B cell (primary cell): ENCODE data around the gene EFNB3. TPM values are rescaled to one million over a fixed set of nuclear protein-coding genes. Genes with fewer than 3 reads are reported as not detected.
A peak's percentile ranks its signal among the peaks of the same experiment; 100 is the strongest.

Experiments
- ATAC-seq: fragments of 200-7000 bp; cut with Tn5 transposase; one replicate; pipeline ENCODE4 v1.10.0; 2021; ENCODE audit warnings: low read depth, mild to moderate bottlenecking, moderate number of reproducible peaks, moderate library complexity
- CTCF ChIA-PET: fragments of 350-600 bp; sonication (Branson Sonifier 250); formaldehyde crosslinking; loops from one replicate; lab custom pipeline; 2021; ENCODE audit warnings: antibody characterized with exemption, inconsistent platforms; lab: Charles Lee
- POLR2A ChIA-PET: fragments of 350-600 bp; sonication (Branson Sonifier 250); formaldehyde crosslinking; loops from one replicate; lab custom pipeline; 2021; ENCODE audit warnings: antibody characterized with exemption; lab: Charles Lee
- DNase-seq: peaks from one replicate; pipeline ENCODE4 v3.0.0; 2013
- H2AFZ ChIP-seq: 2 replicates; pipeline ENCODE4 v1.6.1; 2012; ENCODE audit warnings: mild to moderate bottlenecking, low read depth, low read length; ENCODE audit not compliant: insufficient read depth, poor library complexity, severe bottlenecking
- H3K27ac ChIP-seq, 2 donors: 1 replicate in 1 of 2; 2 replicates in 1 of 2; pipeline ENCODE4 v1.5.1; 2012 to 2013; ENCODE audit warnings: low read length in 2 of 2, mild to moderate bottlenecking in 2 of 2, moderate library complexity in 1 of 2
- H3K27me3 ChIP-seq, 4 experiments: fragments of 200-600 bp in 1 of 4; sonication (generic) in 1 of 4; replicated peaks in 1 of 4; 1 replicate in 2 of 4; 2 replicates in 2 of 4; pipeline versions ENCODE4 v1.6.1 to v1.7.0; 2013 to 2016; ENCODE audit warnings: low read length in 3 of 4, mild to moderate bottlenecking in 2 of 4, mixed read lengths in 1 of 4, moderate library complexity in 1 of 4; ENCODE audit not compliant: insufficient read depth in 4 of 4, control insufficient read depth in 3 of 4; ENCODE audit errors: control extremely low read depth in 1 of 4
- H3K36me3 ChIP-seq, 2 experiments: replicated peaks in 1 of 2; 1 replicate in 1 of 2; 2 replicates in 1 of 2; pipeline versions ENCODE4 v1.6.1 to v1.7.1; 2013; ENCODE audit warnings: low read length in 1 of 2; ENCODE audit not compliant: insufficient read depth in 2 of 2, control insufficient read depth in 1 of 2; ENCODE audit errors: control extremely low read depth in 1 of 2, extremely low read depth in 1 of 2
- H3K4me1 ChIP-seq, 2 donors: fragments of 200-600 bp in 1 of 2; sonication (generic) in 1 of 2; 1 replicate in 1 of 2; 2 replicates in 1 of 2; pipeline versions ENCODE4 v1.5.1 to v1.6.1; 2013 to 2017; ENCODE audit warnings: low read length in 2 of 2; ENCODE audit not compliant: control insufficient read depth in 2 of 2, insufficient read depth in 2 of 2
- H3K4me2 ChIP-seq: replicated peaks from 2 replicates; pipeline ENCODE3; 2012; ENCODE audit warnings: mild to moderate bottlenecking, low read depth, low read length; ENCODE audit not compliant: poor library complexity, severe bottlenecking
- H3K4me3 ChIP-seq, 5 experiments: fragments of 200-600 bp in 1 of 5; sonication (generic) in 1 of 5; 1 replicate in 3 of 5; 2 replicates in 2 of 5; pipeline versions ENCODE4 v1.5.1 to v1.7.0; 2011 to 2016; ENCODE audit warnings: low read length in 4 of 5, mild to moderate bottlenecking in 4 of 5, low read depth in 2 of 5, control low read depth in 1 of 5, moderate library complexity in 1 of 5; ENCODE audit not compliant: insufficient read depth in 1 of 5; ENCODE audit errors: control extremely low read depth in 1 of 5, extremely low read depth in 1 of 5
- H3K79me2 ChIP-seq: fragments of 200-600 bp; sonication (generic); one replicate; pipeline ENCODE4 v1.6.0; 2016; ENCODE audit warnings: low read length; ENCODE audit not compliant: control insufficient read depth, insufficient read depth
- H3K9ac ChIP-seq: fragments of 200-600 bp; sonication (generic); 2 replicates; pipeline ENCODE4 v1.6.1; 2017; ENCODE audit warnings: mild to moderate bottlenecking, low read length, moderate library complexity
- H3K9me3 ChIP-seq, 3 donors: one replicate each; pipeline versions ENCODE4 v1.6.1 to v1.7.1; 2013; ENCODE audit warnings: low read length in 2 of 3; ENCODE audit not compliant: control insufficient read depth in 2 of 3, insufficient read depth in 1 of 3; ENCODE audit errors: control extremely low read depth in 1 of 3
- H4K20me1 ChIP-seq: 2 replicates; pipeline ENCODE4 v1.6.0; 2012; ENCODE audit warnings: mild to moderate bottlenecking, low read length; ENCODE audit not compliant: insufficient read depth, control insufficient read depth, poor library complexity, severe bottlenecking
- H3K27ac Mint-ChIP-seq: one replicate; pipeline ENCODE4 v1.8.0; 2021; ENCODE audit warnings: mixed read lengths
- H3K27me3 Mint-ChIP-seq: one replicate; pipeline ENCODE4 v1.8.0; 2021; ENCODE audit warnings: mixed read lengths
- H3K4me1 Mint-ChIP-seq: one replicate; pipeline ENCODE4 v1.8.0; 2021; ENCODE audit warnings: mixed read lengths
- H3K4me3 Mint-ChIP-seq: one replicate; pipeline ENCODE4 v1.8.0; 2021; ENCODE audit warnings: mixed read lengths
- H3K9me3 Mint-ChIP-seq: one replicate; pipeline ENCODE4 v1.8.0; 2022; ENCODE audit warnings: mixed read lengths; ENCODE audit not compliant: insufficient read depth
- CTCF ChIP-seq: fragments of 200-600 bp; IDR thresholded peaks from one replicate; pipeline ENCODE4 v1.8.0; 2022; ENCODE audit warnings: antibody characterized with exemption, mild to moderate bottlenecking
- EZH2 ChIP-seq: IDR thresholded peaks from 2 replicates; pipeline ENCODE4 v1.6.1; 2012; ENCODE audit warnings: borderline replicate concordance, low read depth, mild to moderate bottlenecking, moderate library complexity, low read length; ENCODE audit not compliant: insufficient read depth, poor library complexity, severe bottlenecking
- WGBS: methylation state at CpG from one replicate; pipeline ENCODE4 v1.1.5; 2013; ENCODE audit warnings: missing lambda C conversion rate; ENCODE audit not compliant: insufficient coverage; 5-methylcytosine and 5-hydroxymethylcytosine counted together
- intact Hi-C: fragments of 100-400 bp; cut with micrococcal nuclease; formaldehyde crosslinking; loops from one replicate; pipeline ENCODE4 v1.10.0; 2022
- polyA plus RNA-seq: library from polyadenylated mRNA; depleted of rRNA; stranded (reverse); fragments of >200 nt; gene quantifications from 2 replicates; pipeline ENCODE4 v1.2.3, GENCODE V29; 2012
- total RNA-seq, 2 donors: library from RNA; stranded (reverse); fragments of 120-200 nt in 1 of 2; gene quantifications; 1 replicate in 1 of 2; 2 replicates in 1 of 2; pipeline versions ENCODE4 v1.2.3 to v1.2.4, GENCODE V29; 2013 to 2022

Gene EFNB3
- total and polyA plus RNA-seq, 2 donors (not counting 1 experiment from before 2014, with no cell fraction given), result not detected

- POLR2A ChIA-PET, result interaction anchor here (0.7 kb wide), 1 partner anchor 12 kb away, joined by 6 read pairs; the partner anchor contains the start of gene EFNB3
- Histone ChIP-seq H4K20me1 (no peaks in the 10 kb centered on the region), H3K9ac (peak within 1 kb of the TSS; percentile 61), H3K27ac (no peak within 1 kb of the TSS), H3K4me1 (peaks cover 20 to 26% of the 10 kb centered on the region in 2 donors), H3K4me3 (peak within 1 kb of the TSS in 4 of 5 experiments; percentile 28 to 63 (median 43)), H3K9me3 (peaks cover 0 to 3% (median 0%) of the 10 kb centered on the region in 3 donors), H2AFZ (peak within 1 kb of the TSS; percentile 79), H3K79me2 (no peaks in the 10 kb centered on the region), H3K27me3 (peaks cover 0 to 80% (median 42%) of the 10 kb centered on the region in 4 experiments), H3K4me2 (peak within 1 kb of the TSS; percentile 92), H3K36me3 (no peaks in the 10 kb centered on the region)
- WGBS, result under 1% methylated on average over 64 of the region's 64 CpGs
- peaks cover 70% of the 10 kb centered on the region for H3K27me3 Mint-ChIP-seq
- CTCF ChIA-PET, result interaction anchor here (1.2 kb wide), 1 partner anchor 11 kb away, joined by 3 read pairs; no protein-coding TSS in a partner anchor
- ATAC-seq (peak; percentile 80), DNase-seq (peak; percentile 57)
- no peak within 1 kb of the TSS for H3K27ac Mint-ChIP-seq
- H3K4me1 Mint-ChIP-seq, result peaks cover 24% of the 10 kb centered on the region
- H3K4me3 Mint-ChIP-seq, result peak within 1 kb of the TSS; percentile 83
- H3K9me3 Mint-ChIP-seq, result no peaks in the 10 kb centered on the region
- TF ChIP-seq EZH2 (no peak), CTCF (no peak)
- intact Hi-C loops, result no loop called here
These were observed 12.1 kb downstream of the EFNB3 start, which contains the start of gene DNAH2 for GRCh38 chr17:7716901-7717755. Gene DNAH2, plus strand, starts transcription at chr17:7717744. Its CDS starts 1,991 bp downstream, at chr17:7719735.
